Activated CD4-positive, alpha-beta T cell treated with anti-CD3 and anti-CD28 coated beads for 36 hours (primary cell): ENCODE results near the gene CNTNAP2. TPM values are rescaled to one million over a fixed set of nuclear protein-coding genes. Genes with fewer than 3 reads are reported as not detected.
A peak's percentile ranks its signal among the peaks of the same experiment; 100 is the strongest.

Source experiments
- ATAC-seq: fragments of 200-7000 bp; cut with Tn5 transposase; one replicate; pipeline ENCODE4 v1.10.0; 2021; ENCODE audit warnings: mild to moderate bottlenecking, moderate library complexity
- CTCF ChIA-PET: fragments of 350-600 bp; sonication (Branson Sonifier 250); formaldehyde crosslinking; loops from one replicate; lab custom pipeline; 2021; ENCODE audit warnings: antibody characterized with exemption; lab: Charles Lee
- POLR2A ChIA-PET: fragments of 350-600 bp; sonication (Branson Sonifier 250); formaldehyde crosslinking; loops from one replicate; lab custom pipeline; 2021; ENCODE audit warnings: antibody characterized with exemption, inconsistent platforms; lab: Charles Lee
- DNase-seq: peaks from one replicate; pipeline ENCODE4 v3.0.0-alpha.2; 2020
- H3K27ac Mint-ChIP-seq: one replicate; pipeline ENCODE4 v1.8.0; 2021; ENCODE audit warnings: mixed read lengths
- H3K27me3 Mint-ChIP-seq: one replicate; pipeline ENCODE4 v1.8.0; 2021; ENCODE audit warnings: mixed read lengths
- H3K36me3 Mint-ChIP-seq: one replicate; pipeline ENCODE4 v1.8.0; 2021; ENCODE audit warnings: low read depth, mixed read lengths
- H3K4me1 Mint-ChIP-seq: one replicate; pipeline ENCODE4 v1.8.0; 2021; ENCODE audit warnings: mixed read lengths
- H3K4me3 Mint-ChIP-seq: one replicate; pipeline ENCODE4 v1.8.0; 2021; ENCODE audit warnings: mild to moderate bottlenecking, moderate library complexity, mixed read lengths
- H3K9me3 Mint-ChIP-seq: one replicate; pipeline ENCODE4 v1.8.0; 2021; ENCODE audit warnings: low read depth, mixed read lengths
- intact Hi-C, 2 experiments: fragments of 100-400 bp; cut with DNase I in 1 of 2; cut with micrococcal nuclease in 1 of 2; formaldehyde crosslinking; loops; one replicate each; pipeline versions ENCODE4 v1.14.2 to v1.15.1; 2022 to 2024; cut with DNase I, micrococcal nuclease
- total RNA-seq, 2 experiments: library from RNA; stranded (reverse); gene quantifications; one replicate each; pipeline ENCODE4 v1.2.3, GENCODE V29; 2021

Gene CNTNAP2
- total RNA-seq, 2 experiments from 2014 or later: not detected

GRCh38 chr7:147978651-147979050 lies 1862.0 kb downstream of the CNTNAP2 start:
- Mint-ChIP-seq H3K9me3 (no peaks in the 10 kb centered on the region), H3K4me1 (peaks cover 3% of the 10 kb centered on the region), H3K36me3 (no peaks in the 10 kb centered on the region), H3K27ac (no peak overlapping the region), H3K4me3 (no peak overlapping the region), H3K27me3 (peaks cover 3% of the 10 kb centered on the region)
- POLR2A ChIA-PET: no interaction called here
- no peak for DNase-seq
- CTCF ChIA-PET: no interaction called here
- intact Hi-C loops: no loop called here
- no peak for ATAC-seq

DNA sequence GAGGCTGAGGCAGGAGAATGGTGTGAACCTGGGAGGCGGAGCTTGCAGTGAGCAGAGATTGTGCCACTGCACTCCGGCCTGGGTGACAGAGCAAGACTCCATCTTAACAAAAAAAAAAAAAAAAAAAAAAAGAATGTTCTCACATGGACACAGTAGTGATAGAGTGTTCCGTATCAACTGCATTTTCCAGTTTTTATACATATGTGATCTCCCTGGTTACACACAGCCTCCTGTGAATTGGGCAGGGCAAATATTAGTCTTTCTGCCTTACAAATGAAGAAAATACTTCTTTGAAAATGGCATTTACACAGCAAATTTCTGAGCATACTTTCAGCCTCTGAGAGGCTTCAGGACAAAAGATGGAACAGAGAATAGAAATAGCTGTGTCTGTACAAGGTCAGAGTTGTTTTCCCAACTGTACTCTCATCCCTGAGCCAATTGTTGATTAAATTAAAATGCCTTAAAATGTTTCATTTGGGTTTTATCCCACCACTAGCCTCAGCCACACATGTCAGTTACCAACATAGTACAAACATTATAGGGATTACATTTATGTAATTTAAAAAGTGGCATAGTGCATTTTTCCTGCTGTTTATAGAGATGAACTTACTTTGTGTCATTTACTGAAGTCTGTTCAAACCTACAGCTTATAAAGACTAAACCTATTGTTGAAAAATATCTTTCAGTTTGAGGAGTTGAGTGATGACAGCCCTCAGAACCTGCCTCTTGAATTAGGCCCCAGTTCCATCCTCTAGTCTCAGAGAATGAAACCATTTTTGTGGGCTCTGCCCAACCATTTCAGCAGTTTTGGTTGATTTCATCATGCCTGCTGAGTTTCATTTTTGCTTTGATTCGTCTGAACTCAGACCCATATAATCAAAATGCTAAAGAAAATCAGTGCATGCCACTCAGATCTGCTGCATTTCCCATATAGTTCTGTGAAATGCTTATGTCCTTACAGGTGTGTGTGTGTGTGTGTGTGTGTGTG lies 1864.5 kb downstream of the CNTNAP2 start:
- H3K4me3 Mint-ChIP-seq: no peak overlapping the region
- H3K4me1 Mint-ChIP-seq: peaks cover 3% of the 10 kb centered on the region
- H3K27me3 Mint-ChIP-seq: peaks cover 3% of the 10 kb centered on the region
- no peak overlapping the region for H3K27ac Mint-ChIP-seq
- CTCF ChIA-PET: no interaction called here
- H3K36me3 Mint-ChIP-seq: no peaks in the 10 kb centered on the region
- H3K9me3 Mint-ChIP-seq: no peaks in the 10 kb centered on the region
- POLR2A ChIA-PET: no interaction called here
- DNase-seq (peak; percentile 4), ATAC-seq (peak; percentile 78)
- intact Hi-C loops: no loop called here

DNA sequence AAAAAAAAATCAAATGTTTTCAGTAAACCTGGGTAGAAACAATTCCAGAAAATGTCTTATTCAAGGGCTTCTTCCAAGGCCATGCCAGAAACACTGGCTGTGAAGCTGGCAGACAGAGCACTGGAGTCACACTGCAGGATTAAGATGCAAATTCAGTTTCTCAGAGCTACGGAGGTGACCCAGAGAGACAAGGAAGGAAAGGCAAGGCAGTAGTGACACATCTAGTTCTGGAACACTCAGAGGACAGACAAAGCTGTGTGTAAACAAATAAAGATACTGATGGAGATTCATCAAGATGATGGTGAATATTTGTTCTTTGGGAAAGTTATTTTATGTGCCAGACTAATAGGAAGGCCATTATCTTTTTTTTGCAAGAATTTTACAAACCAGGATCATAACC lies 1865.7 kb downstream of the CNTNAP2 start:
- DNase-seq: no peak
- ChIA-PET CTCF (no interaction called here), POLR2A (no interaction called here)
- no peak overlapping the region for H3K27ac Mint-ChIP-seq
- ATAC-seq: no peak
- no peaks in the 10 kb centered on the region for H3K36me3 Mint-ChIP-seq
- peaks cover 4% of the 10 kb centered on the region for H3K27me3 Mint-ChIP-seq
- intact Hi-C loops: no loop called here
- no peaks in the 10 kb centered on the region for H3K9me3 Mint-ChIP-seq
- no peak overlapping the region for H3K4me3 Mint-ChIP-seq
- H3K4me1 Mint-ChIP-seq: peaks cover 3% of the 10 kb centered on the region

DNA sequence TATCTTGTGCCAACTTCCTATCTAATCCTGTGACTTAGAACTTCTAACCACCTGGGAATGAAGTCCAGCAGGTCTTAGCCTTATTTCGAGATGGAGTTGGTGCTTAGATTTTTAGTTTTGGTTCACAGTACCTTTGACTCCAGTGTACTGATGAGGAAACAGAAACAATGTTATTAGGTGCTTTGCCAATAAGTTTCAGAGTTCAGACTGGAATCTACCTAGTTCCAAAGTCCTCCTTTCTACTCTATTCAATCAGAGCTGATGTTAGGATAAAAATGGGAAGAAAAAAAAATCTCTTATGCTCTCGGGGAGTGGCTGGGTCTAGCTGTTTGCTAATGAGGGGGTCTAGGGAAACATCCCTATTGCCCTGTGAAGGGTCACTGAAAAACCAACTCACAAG lies 1867.7 kb downstream of the CNTNAP2 start:
- Mint-ChIP-seq H3K27me3 (peaks cover 4% of the 10 kb centered on the region), H3K4me1 (peaks cover 3% of the 10 kb centered on the region), H3K36me3 (no peaks in the 10 kb centered on the region), H3K9me3 (no peaks in the 10 kb centered on the region), H3K27ac (no peak overlapping the region), H3K4me3 (no peak overlapping the region)
- ATAC-seq (no peak), DNase-seq (no peak)
- intact Hi-C loops: no loop called here
- ChIA-PET POLR2A (no interaction called here), CTCF (no interaction called here)

DNA sequence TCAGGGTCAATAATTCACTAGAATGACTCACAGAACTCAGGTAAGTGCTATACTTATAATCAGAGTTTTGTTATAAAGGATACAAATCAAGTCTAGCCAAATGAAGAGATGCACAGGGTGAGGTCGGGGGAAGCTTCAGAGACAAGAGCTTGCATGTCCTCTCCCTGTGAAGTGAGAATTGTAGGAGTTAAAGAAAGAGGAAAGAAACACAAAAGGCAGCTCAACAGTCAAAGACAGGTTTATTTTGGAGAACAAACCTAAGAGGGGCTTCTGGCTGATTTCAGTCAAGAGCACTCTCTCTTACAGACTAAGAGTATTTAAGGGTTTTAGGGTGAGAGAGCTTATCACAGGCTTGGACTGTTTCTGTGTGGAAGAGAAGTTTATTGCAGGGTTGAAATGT lies 1873.5 kb downstream of the CNTNAP2 start:
- ChIA-PET CTCF (interaction anchor here (0.6 kb wide), 1 partner anchor 199 kb away, joined by 3 read pairs; no protein-coding TSS in a partner anchor), POLR2A (no interaction called here)
- Mint-ChIP-seq H3K36me3 (no peaks in the 10 kb centered on the region), H3K4me3 (no peak overlapping the region), H3K27ac (no peak overlapping the region), H3K9me3 (no peaks in the 10 kb centered on the region), H3K4me1 (no peaks in the 10 kb centered on the region), H3K27me3 (peaks cover 3% of the 10 kb centered on the region)
- DNase-seq (no peak), ATAC-seq (no peak)
- intact Hi-C loops: no loop called here

GRCh38 chr7:147990942-147991341 lies 1874.3 kb downstream of the CNTNAP2 start:
- Mint-ChIP-seq H3K4me3 (no peak overlapping the region), H3K4me1 (no peaks in the 10 kb centered on the region), H3K36me3 (no peaks in the 10 kb centered on the region), H3K9me3 (no peaks in the 10 kb centered on the region), H3K27me3 (peaks cover 3% of the 10 kb centered on the region), H3K27ac (no peak overlapping the region)
- DNase-seq (no peak), ATAC-seq (no peak)
- CTCF ChIA-PET: no interaction called here
- POLR2A ChIA-PET: no interaction called here
- intact Hi-C loops: no loop called here

DNA sequence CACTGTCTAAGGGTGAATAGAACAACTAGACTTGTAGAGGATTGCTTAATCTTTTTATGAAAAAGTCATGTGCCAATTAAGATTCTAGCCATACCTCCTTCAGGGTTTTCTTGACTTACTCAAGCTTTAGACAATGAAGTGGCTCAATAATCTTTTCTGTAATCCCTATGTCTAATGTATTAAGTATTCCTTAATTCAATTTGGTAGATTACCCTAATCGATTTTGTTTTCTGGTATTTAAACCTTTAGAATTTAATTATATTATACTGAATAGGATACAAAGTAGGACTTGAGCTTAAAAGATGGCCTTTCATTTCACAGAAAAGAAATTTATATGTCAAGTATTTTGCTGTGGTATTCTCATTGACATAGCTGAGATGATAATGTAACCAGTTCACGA lies 1876.1 kb downstream of the CNTNAP2 start:
- Mint-ChIP-seq H3K27ac (no peak overlapping the region), H3K27me3 (peaks cover 2% of the 10 kb centered on the region), H3K4me3 (no peak overlapping the region), H3K9me3 (no peaks in the 10 kb centered on the region), H3K36me3 (no peaks in the 10 kb centered on the region), H3K4me1 (no peaks in the 10 kb centered on the region)
- POLR2A ChIA-PET: no interaction called here
- ATAC-seq (no peak), DNase-seq (no peak)
- CTCF ChIA-PET: no interaction called here
- intact Hi-C loops: no loop called here

DNA sequence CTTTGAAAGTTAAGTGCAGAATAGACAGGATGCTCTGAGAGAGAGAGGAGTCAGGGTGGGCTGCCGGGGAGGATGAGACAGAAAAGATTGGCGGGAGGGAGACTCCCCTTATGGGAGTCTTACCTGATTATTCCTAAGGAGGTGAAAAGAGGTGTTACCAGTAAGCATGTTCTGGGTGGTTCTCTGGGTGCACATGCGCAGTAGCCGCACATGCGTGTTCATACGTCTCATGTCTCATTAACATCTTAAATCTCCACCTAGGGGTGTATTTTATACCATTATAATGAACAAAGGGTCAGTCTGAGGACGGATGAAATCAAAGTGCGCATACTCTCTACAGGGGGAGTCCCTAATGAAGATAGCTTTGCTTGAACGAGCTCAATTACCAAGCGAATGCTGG lies 1881.0 kb downstream of the CNTNAP2 start:
- ChIA-PET POLR2A (no interaction called here), CTCF (no interaction called here)
- DNase-seq (no peak), ATAC-seq (no peak)
- intact Hi-C loops: no loop called here
- Mint-ChIP-seq H3K9me3 (no peaks in the 10 kb centered on the region), H3K36me3 (no peaks in the 10 kb centered on the region), H3K27me3 (peaks cover 2% of the 10 kb centered on the region), H3K27ac (no peak overlapping the region), H3K4me3 (no peak overlapping the region), H3K4me1 (no peaks in the 10 kb centered on the region)

DNA sequence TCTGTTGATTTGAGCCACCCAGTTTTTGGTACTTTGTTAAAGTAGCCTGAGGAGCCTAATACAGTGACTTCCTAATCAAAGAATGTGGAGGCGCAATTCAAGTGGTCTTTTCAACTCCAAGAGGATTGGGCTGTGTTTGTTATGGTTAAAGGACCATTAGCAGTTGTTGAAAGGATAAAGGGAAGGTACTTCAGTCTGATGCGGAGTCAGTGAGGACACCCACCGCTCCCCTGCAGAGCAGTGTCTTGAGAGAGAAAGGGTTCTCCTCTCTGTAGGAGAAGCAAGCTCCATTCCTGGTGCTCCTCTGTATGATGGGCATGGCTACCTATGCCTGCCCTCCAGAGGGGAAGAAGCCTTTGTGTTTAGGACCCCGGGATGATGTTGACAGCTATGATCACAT lies 1883.4 kb downstream of the CNTNAP2 start:
- Mint-ChIP-seq H3K9me3 (no peaks in the 10 kb centered on the region), H3K4me1 (no peaks in the 10 kb centered on the region), H3K4me3 (no peak overlapping the region), H3K36me3 (no peaks in the 10 kb centered on the region), H3K27me3 (no peaks in the 10 kb centered on the region), H3K27ac (no peak overlapping the region)
- ChIA-PET POLR2A (no interaction called here), CTCF (interaction anchor here (0.6 kb wide), 1 partner anchor 74 kb away, joined by 3 read pairs; no protein-coding TSS in a partner anchor)
- ATAC-seq (no peak), DNase-seq (no peak)
- intact Hi-C loops: no loop called here

GRCh38 chr7:148011753-148012152 lies 1895.2 kb downstream of the CNTNAP2 start:
- CTCF ChIA-PET: no interaction called here

DNA sequence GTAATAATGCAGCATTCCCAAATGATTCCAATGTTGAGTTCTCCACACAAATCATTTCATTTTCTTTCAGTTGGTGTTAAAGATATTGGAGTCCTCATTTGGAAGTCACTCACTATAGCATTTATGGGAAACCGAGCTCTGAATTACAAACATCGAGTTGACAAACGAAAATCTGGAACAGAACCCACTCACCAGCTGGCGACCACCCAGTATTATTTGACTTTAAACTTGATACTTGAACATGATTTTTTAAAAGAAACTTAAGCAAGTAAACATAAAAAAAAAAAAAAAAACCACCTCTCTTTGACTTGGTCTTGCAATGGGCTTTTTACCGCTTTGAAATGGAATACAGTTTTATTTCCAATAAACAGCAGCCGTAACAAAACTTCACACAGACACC lies 1897.4 kb downstream of the CNTNAP2 start:
- Mint-ChIP-seq H3K36me3 (no peaks in the 10 kb centered on the region), H3K4me3 (no peak overlapping the region), H3K27me3 (no peaks in the 10 kb centered on the region), H3K27ac (no peak overlapping the region), H3K4me1 (no peaks in the 10 kb centered on the region), H3K9me3 (no peaks in the 10 kb centered on the region)
- no peak for DNase-seq
- POLR2A ChIA-PET: no interaction called here
- no peak for ATAC-seq
- intact Hi-C loops: no loop called here
- CTCF ChIA-PET: interaction anchor here (1.2 kb wide), 1 partner anchor 10 kb away, joined by 5 read pairs; no protein-coding TSS in a partner anchor

More at GRCh38 chr7:148011753-148012152, 1895.2 kb downstream of the CNTNAP2 start:
- Mint-ChIP-seq H3K27ac (no peak overlapping the region), H3K27me3 (peaks cover 2% of the 10 kb centered on the region), H3K4me3 (no peak overlapping the region), H3K4me1 (no peaks in the 10 kb centered on the region), H3K9me3 (no peaks in the 10 kb centered on the region), H3K36me3 (no peaks in the 10 kb centered on the region)
- POLR2A ChIA-PET: no interaction called here
- intact Hi-C loops: no loop called here
- DNase-seq: no peak
- ATAC-seq: no peak

DNA sequence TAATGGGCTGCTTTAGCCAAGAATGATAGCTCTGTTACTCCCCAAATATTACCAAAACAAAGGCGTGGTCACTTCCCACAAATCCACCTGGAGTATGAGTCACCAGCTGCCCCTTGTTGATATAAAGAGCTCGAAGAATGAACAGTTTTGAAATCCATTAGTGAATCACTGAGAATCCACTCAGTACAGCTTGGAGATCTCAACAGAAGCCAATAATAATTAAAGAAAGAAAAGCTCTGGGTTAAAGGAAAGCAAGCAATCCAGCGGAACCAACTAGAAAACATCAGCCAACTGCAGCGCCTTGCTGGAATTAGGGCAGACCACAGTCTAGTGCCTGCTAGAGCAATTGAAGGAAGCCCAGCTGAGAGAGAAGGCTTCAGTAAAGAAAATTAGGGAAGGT lies 1897.9 kb downstream of the CNTNAP2 start:
- ATAC-seq (no peak), DNase-seq (no peak)
- Mint-ChIP-seq H3K27me3 (no peaks in the 10 kb centered on the region), H3K36me3 (no peaks in the 10 kb centered on the region), H3K4me3 (no peak overlapping the region), H3K9me3 (no peaks in the 10 kb centered on the region), H3K27ac (no peak overlapping the region), H3K4me1 (no peaks in the 10 kb centered on the region)
- intact Hi-C loops: no loop called here
- ChIA-PET POLR2A (no interaction called here), CTCF (interaction anchor here (1.2 kb wide), 1 partner anchor 10 kb away, joined by 5 read pairs; no protein-coding TSS in a partner anchor)
